Cardiac muscle cell (in vitro differentiated cells and primary cell): ENCODE results near the gene PPP2R3C. TPM values are rescaled to one million over a fixed set of nuclear protein-coding genes. Genes with fewer than 3 reads are reported as not detected.

Experiments
- DNase-seq, 2 donors: peaks; one replicate each; pipeline versions ENCODE4 v3.0.0 to v3.0.0-alpha.2; 2010 to 2017; ENCODE audit warnings: low read depth in 1 of 2, low spot score in 1 of 2
- H3K27ac ChIP-seq: fragments of 200-600 bp; sonication (generic); 2 replicates; pipeline ENCODE4 v1.5.1; 2016
- H3K27me3 ChIP-seq: fragments of 200-600 bp; sonication (generic); 2 replicates; pipeline ENCODE4 v1.6.0; 2016; ENCODE audit warnings: control low read depth
- H3K36me3 ChIP-seq: fragments of 200-600 bp; sonication (generic); 2 replicates; pipeline ENCODE4 v1.5.1; 2016; ENCODE audit warnings: control low read depth
- H3K4me1 ChIP-seq: fragments of 200-600 bp; sonication (generic); 2 replicates; pipeline ENCODE4 v1.8.1; 2017; ENCODE audit warnings: low read depth, mild to moderate bottlenecking, mixed run types
- H3K4me3 ChIP-seq: fragments of 200-600 bp; sonication (generic); 2 replicates; pipeline ENCODE4 v1.5.1; 2016; ENCODE audit warnings: mild to moderate bottlenecking
- H3K9me3 ChIP-seq: fragments of 200-600 bp; sonication (generic); 2 replicates; pipeline ENCODE4 v1.5.1; 2017; ENCODE audit warnings: low read depth, mild to moderate bottlenecking, control low read depth
- polyA plus RNA-seq: library from polyadenylated mRNA; unstranded; fragments of >200 nt; fragmentation: Nextera tagmentation; extraction: Ambion mirVana; gene quantifications from 2 replicates; pipeline ENCODE4 v1.2.1, GENCODE V29; 2016
- total RNA-seq: library from RNA; depleted of rRNA; stranded (reverse); fragments of >200 nt; gene quantifications from 2 replicates; pipeline ENCODE4 v1.2.3, GENCODE V29; 2016
- TF ChIP-seq, protein P1 (sequence below): IDR thresholded peaks from 2 replicates; pipeline ENCODE4 v1.5.1; 2012; ENCODE audit warnings: low read depth, mild to moderate bottlenecking, low read length

PPP2R3C gene
- total and polyA plus RNA-seq, 2 experiments from 2014 or later = 12.5 to 22.0 TPM

DNA sequence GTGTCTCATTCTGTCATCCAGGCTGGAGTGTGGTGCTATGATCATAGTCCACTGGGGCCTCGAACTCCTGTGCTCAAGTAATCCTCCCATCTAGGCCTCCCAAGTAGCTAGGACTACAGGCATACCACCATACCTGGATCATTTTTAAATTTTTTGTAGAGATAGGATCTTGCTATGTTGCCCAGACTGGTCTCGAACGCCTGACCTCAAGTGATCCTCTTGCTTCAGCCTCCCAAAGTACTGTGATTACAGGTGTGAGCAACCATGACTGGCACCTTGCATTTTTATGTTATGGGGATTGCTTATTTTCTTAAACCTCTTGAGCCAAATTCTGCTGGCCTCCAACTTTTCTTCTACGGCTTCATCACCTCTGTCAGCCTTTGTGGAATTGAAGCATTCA, 27.4 kb upstream of the PPP2R3C start:
- Histone ChIP-seq H3K27me3 (no peaks in the 10 kb centered on the region), H3K4me1 (no peaks in the 10 kb centered on the region), H3K9me3 (no peaks in the 10 kb centered on the region), H3K4me3 (no peak overlapping the region), H3K27ac (no peak overlapping the region), H3K36me3 (no peaks in the 10 kb centered on the region)
- TF ChIP-seq, protein P1, sequence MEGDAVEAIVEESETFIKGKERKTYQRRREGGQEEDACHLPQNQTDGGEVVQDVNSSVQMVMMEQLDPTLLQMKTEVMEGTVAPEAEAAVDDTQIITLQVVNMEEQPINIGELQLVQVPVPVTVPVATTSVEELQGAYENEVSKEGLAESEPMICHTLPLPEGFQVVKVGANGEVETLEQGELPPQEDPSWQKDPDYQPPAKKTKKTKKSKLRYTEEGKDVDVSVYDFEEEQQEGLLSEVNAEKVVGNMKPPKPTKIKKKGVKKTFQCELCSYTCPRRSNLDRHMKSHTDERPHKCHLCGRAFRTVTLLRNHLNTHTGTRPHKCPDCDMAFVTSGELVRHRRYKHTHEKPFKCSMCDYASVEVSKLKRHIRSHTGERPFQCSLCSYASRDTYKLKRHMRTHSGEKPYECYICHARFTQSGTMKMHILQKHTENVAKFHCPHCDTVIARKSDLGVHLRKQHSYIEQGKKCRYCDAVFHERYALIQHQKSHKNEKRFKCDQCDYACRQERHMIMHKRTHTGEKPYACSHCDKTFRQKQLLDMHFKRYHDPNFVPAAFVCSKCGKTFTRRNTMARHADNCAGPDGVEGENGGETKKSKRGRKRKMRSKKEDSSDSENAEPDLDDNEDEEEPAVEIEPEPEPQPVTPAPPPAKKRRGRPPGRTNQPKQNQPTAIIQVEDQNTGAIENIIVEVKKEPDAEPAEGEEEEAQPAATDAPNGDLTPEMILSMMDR = no peak
- DNase-seq = no peak

DNA sequence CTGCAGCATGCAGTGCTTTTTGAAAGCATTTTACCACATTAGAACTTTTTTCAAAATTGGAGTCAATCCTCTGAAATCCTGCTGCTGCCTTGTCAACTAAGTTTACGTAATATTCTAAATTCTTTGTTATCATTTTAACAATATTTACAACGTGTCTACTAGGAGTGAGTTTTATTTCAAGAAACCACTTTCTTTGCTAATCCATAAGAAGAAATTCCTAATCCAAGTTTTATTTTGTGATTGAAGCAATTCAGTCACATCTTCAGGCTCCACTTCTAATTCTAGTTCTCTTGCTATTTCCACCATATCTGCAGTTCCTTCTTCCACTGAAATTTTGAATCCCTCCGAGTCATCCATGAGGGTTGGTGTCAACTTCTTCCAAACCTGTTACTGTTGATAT, 25.9 kb upstream of the PPP2R3C start:
- no peaks in the 10 kb centered on the region for H3K4me1 ChIP-seq
- no peaks in the 10 kb centered on the region for H3K27me3 ChIP-seq
- H3K4me3 ChIP-seq = no peak overlapping the region
- H3K9me3 ChIP-seq = no peaks in the 10 kb centered on the region
- TF ChIP-seq, protein P1 = no peak
- H3K36me3 ChIP-seq = no peaks in the 10 kb centered on the region
- no peak for DNase-seq
- H3K27ac ChIP-seq = no peak overlapping the region

DNA sequence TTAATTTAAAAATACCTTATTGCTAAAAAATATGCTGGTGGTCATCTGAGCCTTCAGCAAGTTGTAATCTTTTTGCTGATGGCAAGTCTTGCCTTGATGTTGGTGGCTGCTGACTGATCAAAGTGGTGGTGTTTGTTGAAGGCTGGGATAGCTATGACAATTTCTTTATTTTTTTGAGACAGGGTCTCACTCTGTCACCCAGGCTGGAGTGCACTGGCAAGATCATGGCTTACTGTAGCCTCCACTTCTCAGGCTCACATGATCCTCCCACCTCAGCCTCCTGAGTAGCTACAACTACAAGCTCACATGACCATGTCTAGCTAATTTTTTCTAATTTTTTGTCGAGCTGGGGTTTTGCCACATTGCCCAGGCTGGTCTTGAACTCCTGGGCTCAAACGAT, 25.4 kb upstream of the PPP2R3C start:
- no peak overlapping the region for H3K4me3 ChIP-seq
- TF ChIP-seq, protein P1 = no peak
- no peaks in the 10 kb centered on the region for H3K9me3 ChIP-seq
- H3K4me1 ChIP-seq = no peaks in the 10 kb centered on the region
- no peak overlapping the region for H3K27ac ChIP-seq
- DNase-seq = no peak
- no peaks in the 10 kb centered on the region for H3K27me3 ChIP-seq
- H3K36me3 ChIP-seq = no peaks in the 10 kb centered on the region

DNA sequence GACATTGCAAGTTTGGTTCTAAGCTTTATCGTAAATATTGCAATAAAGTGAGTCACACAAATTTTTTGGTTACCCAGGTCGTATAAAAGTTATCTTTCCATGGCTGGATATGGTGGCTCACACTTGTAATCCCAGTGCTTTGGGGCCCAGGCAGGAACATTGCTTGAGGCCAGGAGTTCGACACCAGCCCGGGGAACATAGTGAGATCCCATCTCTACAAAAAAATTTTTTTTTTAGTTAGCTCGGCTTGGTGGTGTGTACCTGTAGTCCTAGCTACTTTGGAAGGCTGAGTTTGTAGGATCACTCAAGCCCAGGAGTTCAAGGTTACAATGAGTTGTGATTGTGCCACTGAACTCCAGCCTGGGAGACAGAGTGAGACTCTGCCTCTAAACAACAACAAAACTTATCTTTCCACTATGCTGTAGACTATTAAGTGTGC, 24.9 kb upstream of the PPP2R3C start:
- no peak for DNase-seq
- no peaks in the 10 kb centered on the region for H3K9me3 ChIP-seq
- no peak overlapping the region for H3K4me3 ChIP-seq
- TF ChIP-seq, protein P1 = no peak
- H3K27ac ChIP-seq = no peak overlapping the region
- no peaks in the 10 kb centered on the region for H3K27me3 ChIP-seq
- H3K4me1 ChIP-seq = no peaks in the 10 kb centered on the region
- no peaks in the 10 kb centered on the region for H3K36me3 ChIP-seq

DNA sequence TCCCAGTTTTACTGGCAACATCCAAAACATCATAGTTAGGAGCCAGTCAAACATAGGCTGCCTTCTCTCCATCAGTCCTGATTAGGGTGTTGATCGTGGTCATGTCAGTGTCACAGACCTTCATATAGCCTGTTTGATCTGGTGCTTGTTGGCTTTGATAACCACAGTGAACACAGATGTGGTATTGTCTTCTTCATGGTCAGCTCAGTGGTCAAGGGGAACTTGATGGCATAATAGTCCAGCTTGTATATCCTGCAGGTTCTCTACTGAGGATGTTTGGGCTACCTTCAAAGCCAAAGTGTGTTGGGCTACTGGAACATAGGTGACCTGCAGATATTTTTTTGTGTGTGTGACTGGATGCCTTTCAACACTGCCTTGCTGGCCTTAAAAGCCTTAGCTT, 22.2 kb upstream of the PPP2R3C start:
- Histone ChIP-seq H3K9me3 (no peaks in the 10 kb centered on the region), H3K4me3 (no peak overlapping the region), H3K27me3 (no peaks in the 10 kb centered on the region), H3K27ac (no peak overlapping the region), H3K4me1 (no peaks in the 10 kb centered on the region), H3K36me3 (no peaks in the 10 kb centered on the region)
- TF ChIP-seq, protein P1 = no peak
- DNase-seq = no peak
